ENCODE data around the gene COL6A1.

Gene COL6A1

GRCh38 chr21:45998276-45998701, 16.7 kb downstream of the COL6A1 start:
- Histone ChIP-seq H3K27me3 (replicated peaks) (no peaks in the 10 kb centered on the region), H3K27ac (no peak overlapping the region), H3K36me3 (replicated peaks) (peaks cover 94% of the 10 kb centered on the region), H3K4me3 (ENCODE audit: low read depth, low read length) (no peak overlapping the region)
- DNase-seq: no peak
- in situ Hi-C loops (cut with HindIII; ENCODE audit: low pct_ligation_motif_present, low sequenced_read_pairs): no loop called here
- TF ChIP-seq CTCF (IDR thresholded peaks at IDR 0.05; ENCODE audit: low read depth, low read length, missing control alignments): no peak

GRCh38 chr21:45998871-45999580, 17.5 kb downstream of the COL6A1 start:
- no peak overlapping the region for H3K4me3 ChIP-seq (ENCODE audit: low read depth, low read length)
- in situ Hi-C loops (cut with HindIII; ENCODE audit: low pct_ligation_motif_present, low sequenced_read_pairs): no loop called here
- H3K36me3 ChIP-seq (replicated peaks): peaks cover 95% of the 10 kb centered on the region

GRCh38 chr21:45999581-46000181, 18.1 kb downstream of the COL6A1 start:
- H3K27me3 ChIP-seq (replicated peaks): no peaks in the 10 kb centered on the region
- H3K36me3 ChIP-seq (replicated peaks): peaks cover 96% of the 10 kb centered on the region
- in situ Hi-C loops (cut with HindIII; ENCODE audit: low pct_ligation_motif_present, low sequenced_read_pairs): no loop called here
- no peak overlapping the region for H3K4me3 ChIP-seq (ENCODE audit: low read depth, low read length)
- H3K27ac ChIP-seq: no peak overlapping the region
- no peak for TF ChIP-seq CTCF (IDR thresholded peaks at IDR 0.05; ENCODE audit: low read depth, low read length, missing control alignments)
- DNase-seq: no peak

More at GRCh38 chr21:45998871-45999580, 17.5 kb downstream of the COL6A1 start:
- H3K27me3 ChIP-seq (replicated peaks): no peaks in the 10 kb centered on the region
- no peak for DNase-seq
- TF ChIP-seq CTCF (IDR thresholded peaks at IDR 0.05; ENCODE audit: low read depth, low read length, missing control alignments): no peak
- H3K27ac ChIP-seq: no peak overlapping the region

- in situ Hi-C loops (cut with HindIII; ENCODE audit: low pct_ligation_motif_present, low sequenced_read_pairs): no loop called here
- no peak for DNase-seq
- Histone ChIP-seq H3K27me3 (replicated peaks) (no peaks in the 10 kb centered on the region), H3K4me3 (ENCODE audit: low read depth, low read length) (no peak overlapping the region), H3K36me3 (replicated peaks) (peaks cover 95% of the 10 kb centered on the region), H3K27ac (no peak overlapping the region)
- TF ChIP-seq CTCF (IDR thresholded peaks at IDR 0.05; ENCODE audit: low read depth, low read length, missing control alignments): no peak
Measured at GRCh38 chr21:46000182-46000730, 18.7 kb downstream of the COL6A1 start.

- no peak for DNase-seq
- no peak overlapping the region for H3K4me3 ChIP-seq (ENCODE audit: low read depth, low read length)
Measured at GRCh38 chr21:46000731-46001641, 19.4 kb downstream of the COL6A1 start.

More at GRCh38 chr21:46000731-46001641, 19.4 kb downstream of the COL6A1 start:
- Histone ChIP-seq H3K27me3 (replicated peaks) (no peaks in the 10 kb centered on the region), H3K36me3 (replicated peaks) (peaks cover 88% of the 10 kb centered on the region), H3K27ac (no peak overlapping the region)
- no peak for TF ChIP-seq CTCF (IDR thresholded peaks at IDR 0.05; ENCODE audit: low read depth, low read length, missing control alignments)
- in situ Hi-C loops (cut with HindIII; ENCODE audit: low pct_ligation_motif_present, low sequenced_read_pairs): no loop called here

All from brain microvascular endothelial cell (primary cell).